HG02981 (cell line): ENCODE measurements around the gene LRRC3.
"Not testable (repeated sequence)": the region's sequence is repeated elsewhere in the genome, so short reads cannot be mapped to it uniquely, and the experiment has no call there.

Source experiments
- ATAC-seq: cut with Tn5 transposase; IDR thresholded peaks from one replicate; pipeline ENCODE4 v1.9.1; 2021; ENCODE audit warnings: mild to moderate bottlenecking, moderate library complexity; ENCODE audit not compliant: unreplicated experiment

LRRC3 gene

DNA sequence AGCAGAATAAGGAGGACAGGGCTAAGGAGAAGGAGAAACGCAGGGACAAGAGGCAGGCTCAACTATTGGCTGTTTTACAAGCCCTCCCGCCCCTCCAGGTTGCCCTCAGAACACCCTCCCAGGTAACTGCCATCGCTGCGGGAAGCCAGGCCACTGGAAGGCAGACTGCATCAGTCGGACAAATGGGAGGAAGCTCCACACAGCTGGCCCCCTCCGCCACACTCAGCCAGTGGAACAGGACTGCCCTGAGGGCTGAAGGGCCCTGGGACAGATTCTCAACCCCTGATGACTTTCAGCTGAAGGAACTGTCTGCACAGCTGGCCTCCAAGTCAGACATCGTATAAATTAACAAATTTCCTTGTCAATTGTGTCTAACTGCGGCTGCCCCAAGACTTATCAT lies 21.8 kb downstream of the LRRC3 start:
- ATAC-seq: no peak

DNA sequence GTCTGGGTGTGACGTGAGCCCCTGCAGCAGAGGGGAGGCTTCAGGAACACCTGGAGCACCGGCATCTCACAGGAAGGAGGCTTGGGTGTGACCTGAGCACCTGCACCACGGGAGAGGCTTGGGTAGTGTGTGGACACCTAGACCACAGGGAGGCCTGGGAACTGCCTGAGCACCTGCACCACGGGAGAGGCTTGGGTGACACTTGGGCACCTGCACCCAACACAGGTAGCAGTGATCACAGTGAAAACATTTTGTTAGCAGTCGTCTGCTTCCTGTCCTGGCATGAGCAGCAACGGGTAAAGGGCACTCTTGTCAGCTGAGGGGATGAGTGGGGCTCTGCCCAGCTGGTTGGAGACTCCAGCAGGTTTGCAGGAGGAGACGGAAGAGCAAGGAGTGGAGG lies 22.4 kb downstream of the LRRC3 start:
- ATAC-seq: no peak

DNA sequence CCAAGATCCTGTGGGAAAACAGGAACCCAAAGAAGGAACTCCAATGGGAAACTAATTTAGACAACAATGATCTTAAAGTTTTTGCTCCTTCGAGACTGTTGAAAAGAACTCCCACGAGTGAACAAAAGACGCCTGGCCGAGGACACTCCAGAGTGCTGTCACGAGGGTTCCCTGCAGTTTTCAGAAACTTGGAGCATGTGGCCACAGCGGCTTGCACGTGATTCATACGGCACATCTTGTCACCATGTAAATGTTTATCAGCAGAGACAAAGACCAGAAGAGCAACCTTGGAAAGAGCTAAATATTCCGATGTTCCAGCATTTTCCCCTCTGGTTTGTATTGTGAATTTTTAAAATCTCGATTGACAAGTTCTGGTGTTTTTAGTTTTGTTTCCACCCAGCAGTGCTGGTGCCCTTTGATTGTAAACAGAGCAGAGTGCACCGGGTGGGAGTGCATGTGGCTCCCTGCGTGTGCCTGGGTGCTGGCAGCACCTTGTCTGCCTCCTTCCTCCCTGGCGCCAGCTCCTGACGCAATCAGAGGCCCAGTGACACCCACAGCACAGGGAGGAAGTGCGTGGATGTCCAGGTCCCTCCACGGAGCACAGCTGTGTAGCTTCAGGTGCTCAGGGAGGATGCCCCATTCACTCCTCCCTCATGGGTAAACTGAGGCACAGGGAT lies 23.0 kb downstream of the LRRC3 start:
- no peak for ATAC-seq

DNA sequence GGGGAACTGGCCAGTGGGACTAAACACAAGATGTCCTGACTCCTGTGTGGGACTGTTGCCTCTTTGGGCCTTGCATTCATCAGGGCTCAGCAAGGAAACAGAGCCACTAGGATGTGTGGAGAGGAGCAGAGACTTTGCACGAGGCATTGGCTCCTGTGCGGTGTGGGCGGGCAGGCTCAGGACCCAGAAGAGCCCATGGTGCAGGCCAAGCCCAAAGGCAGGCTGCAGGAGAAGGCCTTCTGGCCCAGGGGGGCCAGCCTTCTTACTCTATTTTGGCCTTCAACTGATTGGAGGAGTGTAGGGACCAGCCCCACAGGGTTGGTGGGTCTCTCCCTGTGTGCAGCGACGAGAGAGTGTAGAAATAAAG lies 23.5 kb downstream of the LRRC3 start:
- ATAC-seq: no peak

DNA sequence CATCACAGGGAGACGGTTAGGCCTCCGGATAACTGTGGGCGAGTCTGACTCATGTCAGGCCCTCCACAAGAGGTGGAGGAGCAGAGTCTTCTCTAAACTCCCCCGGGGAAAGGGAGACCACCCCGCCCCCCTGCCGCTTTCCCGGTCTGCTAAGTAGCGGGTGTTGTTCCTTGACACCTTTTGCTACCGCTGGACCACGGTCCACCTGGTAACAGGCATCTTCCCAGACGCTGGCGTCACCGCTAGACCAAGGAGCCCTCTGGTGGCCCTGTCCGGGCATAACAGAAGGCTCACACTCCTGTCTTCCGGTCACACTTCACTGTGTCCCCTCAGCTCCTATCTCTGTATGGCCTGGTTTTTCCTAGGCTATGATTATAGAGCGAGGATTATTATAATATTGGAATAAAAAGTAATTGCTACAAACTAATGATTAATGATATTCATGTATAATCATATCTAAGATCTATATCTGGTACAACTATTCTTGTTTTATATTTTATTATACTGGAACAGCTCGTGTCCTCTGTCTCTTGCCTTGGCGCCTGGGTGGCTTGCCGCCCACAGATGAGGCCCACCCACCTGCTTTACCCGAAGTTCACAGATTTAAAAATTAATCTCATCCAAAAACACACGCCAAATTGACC lies 24.4 kb downstream of the LRRC3 start:
- not testable (repeated sequence) for ATAC-seq

DNA sequence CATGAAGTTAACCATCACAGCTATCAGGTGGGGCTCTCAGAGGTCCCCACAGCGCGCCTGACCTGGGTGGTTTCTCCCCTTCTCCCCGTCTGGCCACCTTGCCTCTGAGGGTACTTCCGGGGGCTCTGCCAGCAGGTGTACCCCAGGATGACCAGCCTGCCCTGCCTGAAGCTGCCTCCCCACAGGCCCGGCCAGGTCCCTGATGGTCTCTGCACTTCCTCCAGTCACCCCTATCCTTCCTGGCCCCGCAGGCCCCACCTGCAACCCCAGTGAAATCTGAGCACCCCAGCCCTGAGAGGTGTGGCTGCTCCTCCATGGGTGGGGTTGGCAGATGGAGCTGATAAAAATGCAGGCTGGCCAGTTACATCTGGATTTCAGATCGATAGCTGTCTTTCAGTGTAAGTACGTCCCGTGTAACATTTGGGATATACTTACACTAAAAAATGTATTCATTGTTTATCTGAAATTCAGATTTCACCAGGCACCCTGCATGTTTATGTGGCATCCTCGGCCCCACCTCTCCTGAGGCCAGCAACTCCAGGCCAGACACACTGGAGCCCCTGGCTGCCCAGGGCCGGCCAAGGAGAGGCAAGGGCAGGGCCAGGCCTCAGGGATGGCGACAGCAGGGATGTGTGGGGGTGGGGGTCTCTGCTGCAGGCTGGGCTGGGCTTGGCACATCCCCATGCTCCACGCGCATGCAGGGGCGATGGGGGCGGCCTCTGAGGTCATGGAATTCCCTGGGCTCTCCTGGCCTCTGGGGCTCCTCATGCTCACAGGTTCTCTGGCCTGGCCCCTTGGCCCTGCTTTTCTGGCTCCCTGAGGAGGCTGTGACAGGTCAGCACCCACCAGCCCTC lies 25.1 kb downstream of the LRRC3 start:
- no peak for ATAC-seq

DNA sequence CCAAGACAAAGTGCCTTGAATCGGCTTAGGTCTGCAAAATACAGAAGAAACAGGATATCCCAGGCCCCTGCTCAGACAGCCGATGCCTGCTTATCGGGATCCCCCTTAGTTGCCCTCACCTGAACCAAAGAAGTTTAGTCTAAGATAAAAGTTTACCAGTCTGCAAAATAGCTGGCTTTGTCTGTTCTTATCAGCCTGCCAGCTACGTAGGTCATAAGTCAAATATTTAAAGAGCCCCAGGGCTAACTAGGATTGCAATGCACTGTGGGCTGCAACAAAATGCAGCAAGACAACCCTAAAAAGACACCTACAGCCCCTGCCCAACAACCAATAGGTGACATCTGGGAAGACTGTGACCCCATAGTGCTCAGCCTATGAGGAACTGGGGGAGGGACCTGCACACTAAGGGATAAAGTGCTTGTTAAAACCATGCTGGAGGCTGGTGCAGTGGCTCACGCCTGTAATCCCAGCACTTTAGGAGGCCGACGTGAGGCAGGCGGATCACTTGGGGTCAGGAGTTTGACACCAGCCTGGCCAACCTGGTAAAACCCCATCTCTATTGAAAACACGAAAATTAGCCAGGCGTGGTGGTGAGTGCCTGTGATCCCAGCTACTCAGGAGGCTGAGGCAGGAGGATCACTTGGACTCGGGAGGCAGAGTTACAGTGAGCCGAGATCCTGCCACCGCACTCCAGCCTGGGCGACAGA lies 27.4 kb downstream of the LRRC3 start:
- ATAC-seq: no peak

DNA sequence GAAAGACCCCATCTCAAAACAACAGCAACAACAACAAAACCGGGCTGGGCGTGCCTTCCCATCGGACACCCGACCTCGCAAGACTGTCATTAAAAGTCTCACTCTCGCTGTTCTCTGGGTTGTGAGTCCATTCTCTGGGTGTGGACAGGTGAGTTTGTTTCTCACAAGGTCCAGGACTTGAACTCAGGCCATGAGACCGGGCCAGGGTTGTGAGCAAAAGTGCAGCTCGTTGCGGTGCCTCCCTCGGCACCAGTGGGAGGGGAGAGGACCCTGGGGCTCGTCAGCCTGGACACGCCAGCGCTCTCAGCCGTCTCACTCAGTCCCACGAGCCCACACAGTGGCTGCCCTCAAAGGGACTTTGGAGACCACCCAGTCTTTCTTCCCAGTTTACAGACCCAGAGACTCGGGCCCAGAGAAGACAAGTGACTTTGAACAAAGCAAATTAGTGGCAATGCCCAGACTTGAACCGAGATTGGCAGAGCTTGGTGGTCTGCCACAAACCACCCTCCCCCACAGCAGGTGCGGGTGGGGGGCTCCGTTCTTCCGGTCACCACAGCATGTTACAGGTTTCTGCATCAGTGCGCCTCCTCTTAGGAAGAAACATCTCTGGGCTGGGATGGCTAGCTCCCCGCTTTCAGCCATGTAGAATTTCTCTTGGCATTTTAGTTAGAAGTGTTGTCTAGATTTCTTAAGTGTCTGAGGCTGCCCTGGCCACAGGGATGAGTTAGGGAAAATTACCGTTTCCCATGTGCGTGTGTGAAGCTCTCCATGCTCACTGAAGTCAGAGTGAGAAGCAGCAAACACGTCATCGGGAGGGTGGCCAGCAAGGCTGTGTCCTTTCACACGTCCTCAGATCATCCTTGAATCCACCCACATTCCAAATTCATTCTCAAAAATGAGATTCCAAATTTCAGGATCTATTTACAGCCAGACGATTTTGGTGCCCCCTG lies 28.3 kb downstream of the LRRC3 start:
- no peak for ATAC-seq

DNA sequence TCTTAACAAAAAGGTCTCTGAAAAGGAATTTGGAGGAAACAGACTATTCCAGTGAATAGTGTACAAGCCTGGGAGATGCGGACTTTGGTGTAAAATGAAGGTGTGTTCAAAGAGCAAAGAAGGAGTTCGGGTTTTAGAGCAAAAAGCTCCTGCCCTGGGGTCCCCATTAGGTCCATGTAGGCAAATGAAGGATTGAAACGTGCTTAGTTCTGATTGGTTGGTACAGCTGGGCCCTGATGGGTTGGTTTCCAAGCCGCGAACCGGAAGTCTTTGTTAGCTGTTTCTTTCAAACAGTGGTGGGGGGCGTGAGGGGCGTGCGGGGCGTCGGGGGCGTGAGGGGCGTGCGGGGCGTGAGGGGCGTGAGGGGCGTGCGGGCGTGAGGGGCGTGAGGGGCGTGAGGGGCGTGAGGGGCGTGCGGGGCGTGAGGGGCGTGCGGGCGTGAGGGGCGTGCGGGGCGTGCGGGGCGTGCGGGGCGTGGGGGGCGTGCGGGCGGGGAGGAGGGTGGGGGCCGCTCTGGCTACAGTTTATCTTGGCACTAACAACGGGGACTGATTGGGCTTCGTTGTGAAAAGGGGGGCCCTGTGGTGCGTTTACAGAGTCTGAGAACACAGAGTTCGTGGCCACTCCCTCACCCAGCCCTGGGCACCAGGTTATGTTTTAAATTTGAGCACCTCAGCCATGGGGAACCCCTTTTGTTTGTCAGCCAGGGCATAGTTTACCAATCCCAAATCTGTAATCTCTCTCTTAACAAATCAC lies 29.4 kb downstream of the LRRC3 start:
- no peak for ATAC-seq

DNA sequence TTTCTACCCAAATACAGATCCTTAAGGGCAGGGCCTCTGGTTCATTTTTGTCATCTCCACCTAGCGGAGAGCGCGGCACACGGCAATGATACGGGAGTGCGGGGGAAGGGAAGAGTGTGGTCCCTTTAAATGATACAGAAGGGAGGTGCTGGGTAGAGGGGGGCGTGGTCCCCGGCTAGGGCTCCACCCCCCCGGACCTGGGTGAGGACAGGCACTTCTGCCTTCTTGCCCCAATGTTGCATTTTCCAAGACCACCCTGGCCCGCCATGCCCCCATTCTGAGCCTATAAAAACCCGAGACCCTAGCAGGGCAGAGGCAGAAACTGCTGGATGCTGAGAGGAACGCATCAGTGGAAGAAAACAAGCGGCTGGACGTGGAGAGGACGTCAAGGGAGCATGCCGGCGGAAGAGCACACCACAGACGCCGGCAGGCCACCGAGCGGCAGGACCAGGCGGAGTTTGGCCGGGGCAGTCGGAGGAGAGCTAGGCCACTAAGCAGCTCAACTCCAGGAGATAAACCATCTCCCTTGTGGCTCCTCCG lies 30.0 kb downstream of the LRRC3 start:
- ATAC-seq: no peak

DNA sequence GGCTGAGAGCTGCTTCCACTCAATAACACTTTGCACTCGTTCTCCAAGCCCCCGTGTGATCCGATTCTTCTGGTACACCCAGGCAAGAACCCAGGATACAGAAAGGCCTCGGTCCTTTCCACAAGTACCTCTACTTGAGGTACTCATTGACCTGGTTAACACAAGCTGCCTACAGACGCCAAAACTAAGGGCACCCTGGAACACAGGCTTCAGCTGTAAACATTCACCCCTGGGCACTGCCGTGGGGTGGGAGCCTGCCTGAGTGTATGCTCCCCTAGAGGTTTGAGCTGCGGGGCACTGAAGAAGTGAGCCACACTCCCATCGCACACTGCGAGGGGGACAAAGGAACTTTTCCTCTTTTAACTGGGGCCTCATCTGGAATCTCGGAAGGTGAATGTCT lies 30.5 kb downstream of the LRRC3 start:
- no peak for ATAC-seq

DNA sequence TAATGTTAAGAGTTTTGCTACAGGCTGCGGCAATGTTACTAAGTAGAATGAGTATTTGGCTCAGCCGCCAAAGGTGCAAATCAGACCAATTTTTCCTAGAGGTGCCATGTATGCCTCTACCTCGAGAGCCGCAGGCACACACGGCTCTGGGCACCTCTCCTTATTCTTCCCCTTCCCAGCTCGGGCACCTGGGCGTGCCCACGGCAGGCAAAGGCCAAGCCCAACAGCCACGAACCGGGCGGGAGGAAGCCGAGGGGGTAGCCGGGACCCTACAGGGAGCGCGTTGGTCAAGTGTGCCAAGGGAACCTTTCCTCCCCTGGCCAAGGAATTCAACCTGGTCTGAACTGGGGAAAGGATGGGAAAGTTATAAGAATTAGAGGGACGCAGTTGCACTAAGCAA lies 31.0 kb downstream of the LRRC3 start:
- ATAC-seq: no peak

DNA sequence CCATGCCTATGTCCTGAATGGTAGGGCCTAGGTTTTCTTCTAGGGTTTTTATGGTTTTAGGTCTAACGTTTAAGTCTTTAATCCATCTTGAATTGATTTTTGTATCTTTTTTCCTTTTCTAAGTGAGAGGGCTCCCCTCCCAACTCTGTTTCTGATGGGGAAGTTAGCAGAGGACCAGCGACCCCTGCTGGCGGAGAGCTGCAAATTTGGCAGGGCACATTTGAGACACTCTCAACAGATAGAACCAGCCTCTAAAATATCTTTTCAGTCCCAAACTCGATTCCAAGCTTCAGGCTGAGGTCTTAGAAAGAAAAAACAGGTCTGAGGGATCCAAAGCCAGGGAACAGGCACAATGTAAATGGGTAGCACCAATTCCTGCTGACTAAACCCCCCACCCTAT lies 32.5 kb downstream of the LRRC3 start:
- no peak for ATAC-seq

DNA sequence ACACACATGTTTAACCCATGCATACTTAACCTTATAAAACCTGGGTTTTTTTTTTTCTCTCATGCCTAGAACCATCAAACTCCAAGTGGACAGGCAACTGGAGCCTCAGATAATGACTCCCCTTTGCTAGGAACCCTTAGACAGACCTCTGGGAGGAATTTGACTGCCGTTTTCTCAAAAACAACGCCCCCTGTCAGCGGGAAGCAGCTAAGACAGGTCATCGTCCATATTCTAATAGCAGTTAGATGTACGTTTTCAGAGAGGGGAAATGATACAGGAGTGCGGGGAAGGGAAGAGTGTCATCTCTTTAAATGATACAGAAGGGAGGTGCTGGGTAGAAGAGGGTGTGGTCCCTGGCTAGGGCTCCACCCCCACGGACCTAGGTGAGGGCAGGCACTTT lies 34.7 kb downstream of the LRRC3 start:
- no peak for ATAC-seq

DNA sequence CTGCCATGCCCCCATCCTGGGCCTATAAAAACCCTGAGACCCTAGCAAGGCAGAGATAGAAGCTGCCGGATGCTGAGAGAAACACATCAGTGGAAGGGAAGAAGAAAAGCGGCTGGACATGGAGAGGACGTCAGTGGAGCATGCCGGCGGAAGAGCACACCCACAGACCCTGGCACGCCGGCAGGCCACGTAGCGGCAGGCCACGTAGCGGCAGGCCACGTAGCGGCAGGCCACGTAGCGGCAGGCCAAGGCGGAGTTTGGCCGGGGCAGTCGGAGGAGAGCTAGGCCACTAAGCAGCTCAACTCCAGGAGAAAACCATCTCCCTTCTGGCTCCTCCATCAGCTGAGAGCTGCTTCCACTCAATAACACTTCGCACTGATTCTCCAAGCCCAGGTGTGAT lies 35.1 kb downstream of the LRRC3 start:
- ATAC-seq: no peak

DNA sequence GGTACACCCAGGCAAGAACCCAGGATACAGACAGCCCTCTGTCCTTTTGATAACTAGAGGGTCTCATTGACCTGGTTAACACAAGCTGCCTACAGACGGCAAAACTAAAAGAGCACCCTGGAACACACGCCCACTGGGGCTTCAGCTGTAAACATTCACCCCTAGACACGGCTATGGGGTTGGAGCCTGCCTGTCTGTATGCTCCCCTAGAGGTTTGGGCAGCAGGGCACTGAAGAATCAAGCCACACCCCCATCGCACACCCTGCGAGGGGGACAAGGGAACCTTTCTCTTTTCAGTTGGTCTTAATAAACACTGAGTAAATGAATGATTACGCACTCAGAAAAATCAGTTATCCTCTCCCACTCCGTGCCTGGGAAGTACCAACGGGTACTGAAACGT lies 35.5 kb downstream of the LRRC3 start:
- no peak for ATAC-seq

DNA sequence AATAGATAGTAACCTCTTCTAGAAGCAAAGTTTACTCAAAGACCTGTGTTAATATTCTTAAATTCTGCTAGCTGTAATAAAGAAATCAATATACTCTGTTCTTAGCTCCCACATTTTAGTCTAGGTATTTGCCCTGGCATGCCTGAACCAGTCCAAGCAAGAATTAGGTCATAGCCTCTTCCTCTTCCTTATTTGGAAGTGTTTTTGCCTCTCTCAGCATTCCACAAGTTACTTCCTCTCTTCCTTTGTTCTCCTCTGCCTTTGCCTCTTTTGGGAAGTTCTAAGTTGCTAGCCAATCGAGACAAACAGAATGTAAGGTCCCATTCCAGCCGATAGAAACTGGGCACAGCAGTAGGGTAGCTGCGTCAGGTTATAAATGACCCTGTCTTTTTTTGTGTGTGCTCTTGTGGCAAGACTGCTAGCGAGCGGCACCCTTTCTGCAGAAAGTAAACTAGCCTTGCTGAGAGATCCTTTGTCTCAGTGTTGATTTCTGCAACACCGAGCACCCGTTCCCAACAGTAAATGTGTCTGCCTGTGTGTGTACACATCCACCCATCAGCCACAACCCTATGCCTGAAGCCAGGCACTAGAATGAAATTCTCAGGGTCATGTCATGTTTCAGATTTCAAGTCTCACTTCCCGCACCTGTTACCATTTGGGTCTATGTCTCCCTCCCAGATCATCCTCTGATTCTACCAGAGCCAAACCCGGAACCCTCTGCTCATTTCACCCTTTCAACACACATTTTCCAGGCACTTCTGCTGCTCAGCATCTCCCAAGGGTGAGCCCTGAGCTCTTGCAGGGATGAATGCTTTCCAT lies 37.5 kb downstream of the LRRC3 start:
- no peak for ATAC-seq

DNA sequence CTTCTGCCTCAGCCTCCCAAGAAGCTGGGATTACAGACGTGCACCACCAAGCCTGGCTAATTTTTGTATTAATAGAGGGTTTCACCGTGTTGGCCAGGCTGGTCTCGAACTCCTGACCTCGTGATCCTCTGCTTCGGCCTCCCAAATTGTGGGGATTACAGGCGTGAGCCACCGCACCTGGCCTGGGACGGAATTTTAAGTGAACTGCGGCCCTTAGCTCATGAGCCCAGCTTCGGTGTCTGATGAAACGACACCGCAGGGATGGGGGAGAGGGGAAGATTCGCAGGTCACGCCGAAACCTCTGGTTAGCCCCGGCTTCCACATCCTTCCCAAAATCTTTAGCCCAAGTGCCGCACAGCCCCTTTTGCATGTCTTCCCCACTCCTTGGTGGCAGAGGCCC lies 39.1 kb downstream of the LRRC3 start:
- no peak for ATAC-seq

DNA sequence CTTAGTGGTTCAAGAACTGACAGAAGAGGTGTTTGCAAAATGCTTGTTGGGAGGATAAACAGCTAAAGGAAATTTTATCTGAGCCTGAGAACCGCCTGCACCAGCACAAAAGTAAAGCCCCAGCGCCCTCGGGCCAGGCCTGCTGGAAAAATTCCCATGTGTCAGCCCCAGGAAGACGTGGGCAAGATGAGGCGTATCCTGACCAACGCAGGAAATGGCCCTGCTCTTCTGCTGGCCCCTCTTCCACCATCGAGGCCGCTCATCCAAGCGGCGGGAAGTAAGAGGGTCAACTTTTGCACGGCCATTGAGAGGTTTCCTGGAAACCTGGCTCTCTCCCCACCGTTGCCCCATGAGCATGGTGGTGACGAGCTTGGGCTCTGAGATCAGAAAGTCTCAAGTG lies 39.6 kb downstream of the LRRC3 start:
- no peak for ATAC-seq
